HG03039 (cell line): ENCODE results near the gene CDK17.

Experiments
- ATAC-seq: cut with Tn5 transposase; IDR thresholded peaks from one replicate; pipeline ENCODE4 v1.9.1; 2021; ENCODE audit warnings: mild to moderate bottlenecking, moderate library complexity; ENCODE audit not compliant: unreplicated experiment

Gene CDK17

GRCh38 chr12:96271469-96272199, 128.6 kb downstream of the CDK17 start:
- ATAC-seq, result no peak

GRCh38 chr12:96266238-96266637, 134.0 kb downstream of the CDK17 start:
- ATAC-seq, result no peak

DNA sequence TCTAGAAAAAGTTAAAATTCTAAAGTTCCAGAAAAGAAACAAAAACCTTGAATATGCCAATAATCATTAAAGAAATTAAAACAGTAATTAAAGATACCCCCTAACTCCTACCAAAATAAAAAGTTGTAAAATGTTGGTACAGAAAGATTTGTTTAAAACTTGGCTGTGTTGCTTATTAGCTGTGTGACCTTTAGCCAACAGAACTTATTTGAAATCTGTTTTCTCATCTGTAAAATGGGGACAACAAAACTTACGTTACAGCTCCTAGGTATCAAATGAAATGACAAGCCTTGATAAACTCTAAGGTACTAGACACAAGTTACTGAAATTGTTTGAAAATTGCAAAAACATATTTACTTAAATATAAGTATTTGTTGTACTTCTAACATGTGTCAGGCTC, 134.4 kb downstream of the CDK17 start:
- no peak for ATAC-seq

- no peak for ATAC-seq
Measured at GRCh38 chr12:96265400-96265799, 134.8 kb downstream of the CDK17 start.

DNA sequence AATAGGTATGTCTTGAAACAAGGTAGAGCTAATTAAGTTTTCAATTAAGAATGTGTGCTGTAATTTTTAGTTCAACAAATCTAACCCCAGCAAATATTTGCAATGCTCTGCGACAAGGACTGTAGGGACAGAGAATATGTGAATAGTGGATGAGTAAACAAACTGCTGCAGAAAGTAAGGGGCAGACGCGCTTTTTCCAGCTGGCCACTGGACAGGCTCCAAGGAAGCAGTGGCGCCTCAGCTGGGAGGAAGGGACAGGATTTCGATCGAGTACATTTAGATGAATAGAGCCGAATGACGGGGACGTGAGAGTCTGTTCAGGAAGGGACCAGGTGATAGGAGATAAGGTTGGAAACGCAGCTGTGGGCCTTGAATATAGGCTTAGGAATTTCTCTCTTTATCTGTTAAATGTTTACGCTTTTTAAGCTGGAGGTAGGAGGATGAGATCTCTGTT, 136.8 kb downstream of the CDK17 start:
- ATAC-seq, result no peak

DNA sequence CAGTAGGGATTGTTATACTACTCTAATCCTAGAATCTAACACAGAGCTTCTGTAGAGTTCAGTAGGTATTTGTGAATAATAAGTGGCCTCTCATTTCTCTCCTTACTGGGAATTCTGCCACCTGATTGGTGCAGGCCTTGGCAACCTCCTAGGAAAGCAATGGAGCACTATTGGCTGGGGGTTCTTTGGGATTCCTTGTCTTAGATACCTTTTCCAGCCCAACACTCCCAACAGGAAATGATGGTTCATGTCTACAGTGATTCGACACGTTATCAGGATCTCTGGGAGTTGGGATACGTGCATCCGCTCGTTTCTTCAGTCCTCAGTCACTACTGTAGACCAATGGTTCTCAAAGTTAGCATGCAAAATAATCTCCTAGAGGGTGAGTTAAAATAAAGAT, 138.7 kb downstream of the CDK17 start:
- ATAC-seq, result no peak

DNA sequence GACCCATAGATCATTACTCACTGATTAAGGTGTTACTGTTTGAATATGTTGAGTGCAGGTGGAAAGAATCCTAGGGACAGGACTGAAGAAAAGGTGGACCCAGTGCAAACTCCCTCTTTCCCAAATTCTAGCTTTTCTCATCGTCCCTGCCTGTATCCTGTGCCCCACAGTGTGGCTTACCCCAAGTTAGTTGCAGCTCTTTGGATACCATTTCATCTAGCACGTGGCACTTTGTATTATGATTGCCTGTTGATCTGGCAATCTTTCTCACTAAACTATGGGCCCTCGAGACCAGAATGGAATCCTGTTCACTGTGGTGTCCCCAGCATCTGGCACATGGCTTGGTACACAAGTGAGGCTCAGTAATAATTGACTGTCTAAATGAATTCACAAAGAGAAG, 139.6 kb downstream of the CDK17 start:
- no peak for ATAC-seq

DNA sequence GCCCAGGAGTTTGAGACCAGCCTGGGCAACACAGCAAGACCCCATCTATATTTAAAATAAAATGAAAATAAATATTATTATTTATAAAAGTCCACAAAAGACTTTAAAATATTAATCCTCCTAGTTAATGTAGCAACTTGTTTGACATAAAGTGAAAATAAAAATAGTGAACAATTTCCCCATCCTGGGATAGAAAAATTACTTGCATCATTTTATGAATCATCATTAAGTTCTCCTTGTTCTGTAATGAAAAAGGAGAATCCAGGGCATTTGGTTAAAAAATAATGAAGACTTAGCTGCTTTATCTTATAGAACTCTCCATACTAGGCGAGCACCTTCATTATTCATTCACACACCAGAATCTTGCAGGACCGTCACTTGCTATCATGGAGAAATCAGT, 140.0 kb downstream of the CDK17 start:
- no peak for ATAC-seq

DNA sequence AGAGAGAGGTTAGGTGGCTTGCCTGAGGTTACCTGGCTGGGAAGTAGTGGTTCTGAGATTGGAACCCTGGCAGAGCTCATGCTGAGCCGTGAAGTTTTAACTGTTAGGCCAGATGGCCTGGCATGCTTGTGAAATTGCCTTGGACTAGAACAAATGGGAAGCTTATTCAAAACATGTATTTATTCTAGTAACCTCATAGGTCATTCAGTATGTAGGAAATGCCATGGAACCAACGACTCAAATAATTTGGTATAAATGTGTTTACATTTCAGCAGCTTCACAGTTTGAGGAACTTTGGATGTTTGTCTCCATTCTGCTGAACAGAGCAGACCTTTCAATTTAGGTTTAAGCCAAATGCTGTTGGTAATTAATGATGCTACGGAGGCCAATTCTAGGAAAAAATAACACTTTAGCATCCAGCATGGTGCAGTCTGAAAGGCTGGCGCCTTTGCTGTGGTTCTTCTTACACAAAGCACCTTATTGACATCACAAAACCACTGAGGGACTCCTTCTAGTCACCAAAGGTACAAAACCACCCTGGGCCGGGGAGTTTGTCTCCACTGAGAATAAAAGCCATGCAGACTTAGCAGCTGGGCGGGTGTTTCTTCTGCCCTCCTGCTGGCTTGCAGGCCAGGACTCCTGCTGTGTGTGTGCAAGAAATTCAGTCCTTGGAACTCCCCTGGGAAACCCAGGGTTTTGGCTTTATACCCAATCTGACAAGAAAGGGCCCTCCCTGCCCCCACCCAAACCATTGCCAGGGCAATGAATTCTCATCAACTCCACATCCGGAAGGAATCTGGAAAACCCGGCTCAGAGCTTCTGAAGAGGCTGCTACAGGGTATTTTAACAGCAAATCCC, 141.9 kb downstream of the CDK17 start:
- ATAC-seq, result no peak

- ATAC-seq, result no peak
Measured at GRCh38 chr12:96257550-96258103, 142.6 kb downstream of the CDK17 start.

GRCh38 chr12:96256672-96257361, 143.4 kb downstream of the CDK17 start:
- no peak for ATAC-seq

- no peak for ATAC-seq
Measured at GRCh38 chr12:96255077-96255476, 145.2 kb downstream of the CDK17 start.

- no peak for ATAC-seq
Measured at GRCh38 chr12:96250119-96250685, 150.0 kb downstream of the CDK17 start.

DNA sequence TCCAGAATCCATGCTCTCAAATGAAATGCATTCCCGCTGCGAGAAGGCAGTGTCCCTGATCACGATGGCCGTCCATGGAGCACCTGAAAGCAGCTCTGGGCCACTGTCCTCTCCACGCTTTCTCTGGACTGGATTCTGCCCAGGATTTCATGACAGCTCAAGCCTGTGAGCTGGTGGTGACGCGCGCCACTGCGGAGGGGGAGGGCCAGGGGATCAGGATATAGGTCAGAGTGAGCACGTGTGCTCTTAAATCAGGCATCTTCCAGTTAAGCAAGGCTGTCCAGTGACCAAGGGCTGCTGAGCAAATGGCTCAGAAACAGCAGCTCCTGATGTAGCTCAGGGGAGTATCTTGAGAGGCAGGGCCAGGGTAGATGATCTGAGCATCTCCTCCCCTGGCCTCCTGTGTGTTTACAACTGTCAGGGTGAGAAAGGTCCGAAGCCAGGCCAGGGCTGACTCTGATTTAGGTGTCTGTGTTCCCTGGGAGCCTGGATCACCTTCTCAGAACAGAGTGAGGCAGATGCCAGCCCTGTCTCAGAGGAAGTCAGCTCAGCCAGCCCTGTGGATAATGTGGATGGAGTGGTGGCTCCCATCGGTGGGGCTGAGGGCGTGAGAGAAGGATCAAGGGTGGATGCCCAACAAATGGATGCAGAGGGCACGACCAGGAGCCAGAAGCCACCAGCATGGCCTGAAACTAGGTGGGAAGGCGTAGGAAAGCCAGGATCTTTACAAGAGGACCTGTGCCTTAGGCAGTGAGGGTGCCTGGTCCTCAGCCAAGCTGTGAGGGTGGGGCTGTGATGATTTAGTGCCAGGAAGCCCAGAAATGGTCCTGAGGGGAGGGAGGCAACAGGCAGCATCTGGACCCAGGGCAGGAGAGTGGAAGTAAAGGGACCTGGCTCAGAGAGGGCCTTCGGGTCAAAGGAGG, 150.8 kb downstream of the CDK17 start:
- no peak for ATAC-seq

GRCh38 chr12:96248136-96248931, 151.9 kb downstream of the CDK17 start:
- no peak for ATAC-seq

GRCh38 chr12:96247563-96247962, 152.7 kb downstream of the CDK17 start:
- ATAC-seq, result no peak

- no peak for ATAC-seq
Measured at GRCh38 chr12:96246926-96247505, 153.2 kb downstream of the CDK17 start.

DNA sequence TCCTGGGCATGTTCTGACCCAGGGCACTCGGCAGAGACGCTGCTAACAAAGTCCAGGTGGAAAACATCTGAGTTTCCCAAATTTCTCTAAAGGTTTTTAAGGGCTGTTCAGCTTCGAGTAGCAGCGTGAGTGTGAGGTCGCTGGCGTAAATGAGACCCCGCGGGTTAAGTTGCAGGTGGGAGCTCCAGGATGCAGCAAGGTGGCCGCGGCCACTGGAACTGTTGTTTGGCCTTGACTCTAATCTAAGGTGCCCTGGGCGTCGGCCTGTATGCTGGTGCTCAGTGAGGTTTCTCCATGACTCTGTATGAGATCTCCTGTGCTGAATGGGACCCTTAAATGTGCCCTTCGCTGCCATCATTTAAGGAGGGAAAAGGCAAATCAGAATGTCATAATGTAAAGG, 155.4 kb downstream of the CDK17 start:
- no peak for ATAC-seq

DNA sequence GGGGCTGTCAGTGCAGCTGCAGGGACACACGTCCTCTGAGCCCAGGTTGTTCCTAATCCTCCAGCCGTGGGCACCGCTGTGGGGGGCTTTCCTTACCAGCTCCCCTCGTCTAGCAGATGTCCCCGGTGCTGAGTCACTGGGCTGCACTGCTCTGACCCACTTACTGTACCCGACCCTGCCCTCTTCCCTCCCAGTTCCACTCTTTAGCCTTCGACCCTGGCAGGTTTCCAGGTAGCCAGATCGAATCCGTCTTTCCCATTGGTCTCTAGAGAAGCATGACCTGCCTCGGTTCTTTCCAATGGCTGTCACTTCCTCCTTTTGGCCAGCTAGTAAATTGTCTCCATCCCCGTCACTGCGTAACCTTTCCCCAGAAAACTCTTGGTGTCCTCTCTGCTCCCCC, 157.6 kb downstream of the CDK17 start:
- no peak for ATAC-seq
